ENCODE measurements around the gene ANO2.

The ANO2 gene

GRCh38 chr12:5945071-5946008 lies at the start of gene ANO2:
Gene ANO2, minus strand, starts transcription at chr12:5945259. Its CDS starts 42 bp downstream, at chr12:5945217.
- no peak for DNase-seq

DNA sequence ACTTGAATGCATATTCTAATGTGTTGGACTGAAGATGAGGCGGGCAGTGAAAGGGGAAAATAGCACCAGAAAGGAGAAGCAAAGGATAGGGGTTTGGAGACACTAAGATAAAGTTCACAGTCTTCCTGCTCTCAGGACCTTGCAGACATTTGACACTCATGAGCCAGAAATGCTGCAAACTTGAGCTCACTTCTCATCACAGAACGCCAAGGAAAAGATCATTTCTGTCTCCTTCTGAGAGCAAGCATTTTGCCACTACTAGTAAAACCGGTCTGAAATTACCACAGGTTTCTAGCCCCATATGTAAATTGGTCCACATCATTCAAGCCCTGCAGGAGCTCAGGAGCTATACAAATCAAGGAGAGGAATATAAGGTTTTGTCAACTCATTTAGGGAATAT lies 44.6 kb upstream of the ANO2 start:
- no peak for DNase-seq

- peak; percentile 75 for DNase-seq
These were observed 43.6 kb upstream of the ANO2 start for GRCh38 chr12:5988659-5989116.

DNA sequence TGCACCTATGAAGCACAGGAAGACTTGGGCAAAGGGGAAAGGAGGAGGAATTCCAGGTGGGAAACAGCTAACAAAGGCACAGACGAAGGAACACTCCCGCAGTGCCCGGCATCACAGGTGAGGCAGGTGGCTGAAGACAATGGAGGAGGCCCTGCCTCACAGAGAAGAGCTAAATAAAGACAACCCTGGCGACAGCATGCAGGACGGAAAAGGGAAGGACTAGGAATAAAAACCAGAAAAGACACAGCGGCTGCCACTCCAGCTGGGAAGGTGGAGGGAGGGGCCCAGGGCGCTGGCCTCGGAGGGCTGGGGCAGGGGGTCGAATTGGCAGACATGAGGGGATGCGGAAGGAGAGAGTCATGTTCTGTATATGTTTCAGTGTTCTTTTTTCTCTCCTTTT lies 43.0 kb upstream of the ANO2 start:
- no peak for DNase-seq

GRCh38 chr12:5987573-5987972 lies 42.5 kb upstream of the ANO2 start:
- DNase-seq, result no peak

GRCh38 chr12:5985471-5985870 lies 40.4 kb upstream of the ANO2 start:
- no peak for DNase-seq

GRCh38 chr12:5984873-5985272 lies 39.8 kb upstream of the ANO2 start:
- no peak for DNase-seq

DNA sequence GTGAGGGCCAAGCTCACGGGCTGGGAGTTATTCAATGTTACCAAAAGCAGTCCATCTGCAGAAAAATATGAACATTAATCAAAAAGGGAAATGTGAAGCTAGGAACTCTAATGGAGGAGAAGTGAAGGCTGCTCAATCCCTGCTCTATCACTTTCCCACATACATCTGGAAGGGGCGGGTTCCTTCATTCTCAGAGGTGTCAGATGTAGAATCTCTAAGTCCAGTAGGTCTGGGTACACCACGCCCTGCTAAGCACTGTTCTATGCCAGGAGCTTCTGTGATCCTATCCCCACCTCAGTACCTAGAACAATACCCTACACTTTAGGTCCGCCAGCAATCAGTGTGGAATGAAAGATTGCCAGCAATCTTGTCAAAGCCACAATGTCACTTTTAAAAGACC lies 37.0 kb upstream of the ANO2 start:
- no peak for DNase-seq

GRCh38 chr12:5977556-5977955 lies 32.5 kb upstream of the ANO2 start:
- DNase-seq, result no peak

DNA sequence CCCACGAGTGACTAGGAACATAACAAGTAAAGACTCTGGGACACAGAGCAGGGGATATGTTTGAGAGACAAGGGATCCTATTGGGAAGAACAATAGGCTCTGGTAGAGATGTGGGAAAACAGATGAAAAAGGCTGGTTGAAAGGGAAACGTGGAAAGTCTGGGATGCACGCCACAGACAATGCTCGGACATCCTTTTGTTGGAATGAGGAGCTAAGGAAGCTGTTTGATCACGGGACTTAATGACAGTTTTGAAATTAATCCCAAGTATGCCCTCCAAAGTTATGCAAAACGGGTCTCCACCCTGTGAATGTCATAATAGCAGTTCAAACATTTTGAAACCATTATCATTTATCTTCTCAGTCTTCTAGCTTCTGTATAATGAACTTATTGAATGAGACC lies 31.7 kb upstream of the ANO2 start:
- no peak for DNase-seq

- no peak for DNase-seq
These were observed 31.1 kb upstream of the ANO2 start for GRCh38 chr12:5976196-5976595.

DNA sequence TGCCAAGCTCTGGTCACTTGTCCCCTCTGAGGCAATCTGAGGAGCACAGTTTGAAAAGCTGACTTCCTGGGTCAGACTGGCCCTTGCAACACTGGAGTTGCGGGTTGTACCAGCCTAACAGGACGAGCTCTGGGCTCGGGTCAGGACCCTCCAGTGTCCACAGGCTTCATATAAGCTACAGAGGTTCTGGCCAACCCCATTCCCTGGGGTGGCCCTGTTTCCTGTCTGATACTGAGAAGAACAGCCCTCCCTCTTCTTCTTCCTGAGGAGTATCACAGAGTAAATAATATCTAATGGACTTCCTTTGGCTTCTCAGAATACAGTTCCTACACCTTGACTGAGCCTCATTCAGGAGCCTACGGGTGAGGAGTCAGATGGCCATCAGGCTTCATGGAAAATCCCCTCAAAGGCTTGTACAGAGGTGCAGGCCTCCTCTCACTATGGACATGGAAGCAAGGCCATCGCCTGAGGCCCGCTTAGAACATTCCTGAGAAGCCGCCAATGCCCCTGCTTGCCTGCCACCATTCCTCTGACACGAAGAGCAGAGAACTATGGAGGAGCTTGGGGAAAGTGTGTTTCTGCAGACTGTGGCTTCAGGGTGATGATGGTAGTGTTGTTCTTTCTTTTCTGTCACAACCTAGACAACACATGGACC lies 28.5 kb upstream of the ANO2 start:
- no peak for DNase-seq

DNA sequence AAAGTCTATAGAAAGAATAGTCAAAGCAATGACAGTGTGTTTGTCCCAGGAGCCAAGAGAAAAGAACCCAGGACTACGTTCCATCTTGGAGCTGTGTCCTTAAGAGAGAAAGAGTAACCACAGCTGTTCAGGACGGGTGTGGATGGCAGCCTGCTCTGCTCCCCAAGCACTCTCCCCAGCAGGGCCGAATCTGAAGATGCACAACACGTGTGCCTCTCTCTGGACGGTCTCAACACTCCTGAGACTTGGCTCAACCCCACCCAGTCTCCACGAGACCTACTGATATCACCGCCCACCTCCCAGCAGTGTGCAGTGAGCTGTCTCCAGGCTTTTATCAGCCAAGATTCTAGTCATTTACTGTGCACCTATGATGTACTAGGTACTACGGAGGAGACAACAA lies 27.3 kb upstream of the ANO2 start:
- DNase-seq, result no peak

GRCh38 chr12:5971194-5971850 lies 26.3 kb upstream of the ANO2 start:
- DNase-seq, result no peak

- DNase-seq, result no peak
These were observed 25.1 kb upstream of the ANO2 start for GRCh38 chr12:5969974-5970690.

GRCh38 chr12:5969156-5969973 lies 24.3 kb upstream of the ANO2 start:
- DNase-seq, result no peak

GRCh38 chr12:5967645-5968415 lies 22.8 kb upstream of the ANO2 start:
- no peak for DNase-seq

GRCh38 chr12:5966486-5967095 lies 21.5 kb upstream of the ANO2 start:
- DNase-seq, result no peak

GRCh38 chr12:5965950-5966383 lies 20.9 kb upstream of the ANO2 start:
- DNase-seq, result peak; percentile 45
